Endodermal cell (in vitro differentiated cells): ENCODE data around the gene MOGAT1. TPM values are rescaled to one million over a fixed set of nuclear protein-coding genes. Genes with fewer than 3 reads are reported as not detected.

Experiments used
- DNase-seq: peaks from one replicate; pipeline ENCODE4 v3.0.0-alpha.2; 2017
- H3K27ac ChIP-seq: 2 replicates; pipeline ENCODE4 v1.5.1; 2013; ENCODE audit warnings: mild to moderate bottlenecking, low read depth, low read length, moderate library complexity
- H3K27me3 ChIP-seq: 2 replicates; pipeline ENCODE4 v1.6.1; 2013; ENCODE audit warnings: mild to moderate bottlenecking, low read length, moderate library complexity; ENCODE audit not compliant: insufficient read depth, control insufficient read depth, poor library complexity, severe bottlenecking
- H3K36me3 ChIP-seq: 2 replicates; pipeline ENCODE4 v1.7.0; 2013; ENCODE audit warnings: mild to moderate bottlenecking, low read length, moderate library complexity; ENCODE audit not compliant: control insufficient read depth, insufficient read depth
- H3K4me1 ChIP-seq: one replicate; pipeline ENCODE4 v1.7.0; 2013; ENCODE audit warnings: low read length; ENCODE audit not compliant: control insufficient read depth, insufficient read depth
- H3K4me3 ChIP-seq: 2 replicates; pipeline ENCODE4 v1.5.1; 2013; ENCODE audit warnings: mild to moderate bottlenecking, low read length, moderate library complexity
- H3K9ac ChIP-seq: 2 replicates; pipeline ENCODE4 v1.6.1; 2013; ENCODE audit warnings: mild to moderate bottlenecking, low read length, moderate library complexity; ENCODE audit not compliant: poor library complexity, severe bottlenecking; ENCODE audit errors: extremely low read depth
- H3K9me3 ChIP-seq: 2 replicates; pipeline ENCODE4 v1.6.1; 2013; ENCODE audit warnings: mild to moderate bottlenecking, low read length, moderate library complexity; ENCODE audit not compliant: control insufficient read depth
- H3K27ac Mint-ChIP-seq: 2 replicates; pipeline ENCODE4 v1.8.0; 2020; ENCODE audit warnings: mixed read lengths
- H3K27me3 Mint-ChIP-seq: 2 replicates; pipeline ENCODE4 v1.8.0; 2021; ENCODE audit warnings: mild to moderate bottlenecking, mixed read lengths; ENCODE audit not compliant: insufficient read depth
- H3K36me3 Mint-ChIP-seq: 2 replicates; pipeline ENCODE4 v1.8.0; 2020; ENCODE audit warnings: low read depth, mixed read lengths
- H3K4me1 Mint-ChIP-seq: 2 replicates; pipeline ENCODE4 v1.8.0; 2020; ENCODE audit warnings: mixed read lengths
- H3K4me3 Mint-ChIP-seq: 2 replicates; pipeline ENCODE4 v1.8.0; 2020; ENCODE audit warnings: mild to moderate bottlenecking, moderate library complexity, mixed read lengths
- H3K9me3 Mint-ChIP-seq: 2 replicates; pipeline ENCODE4 v1.8.0; 2020; ENCODE audit warnings: mild to moderate bottlenecking, mixed read lengths
- CTCF ChIP-seq: fragments of 200-600 bp; sonication (generic); conservative IDR thresholded peaks from 2 replicates; pipeline ENCODE4 v1.5.0; 2021; ENCODE audit warnings: antibody characterized with exemption, mild to moderate bottlenecking
- WGBS, 2 experiments: methylation state at CpG; one replicate each; pipeline versions ENCODE4 v1.1.5 to v1.1.7; 2013; ENCODE audit warnings: missing lambda C conversion rate in 2 of 2, mixed read lengths in 1 of 2; ENCODE audit not compliant: insufficient coverage in 1 of 2, insufficient read length in 1 of 2; 5-methylcytosine and 5-hydroxymethylcytosine counted together
- total RNA-seq, 2 donors: library from RNA; stranded (reverse); fragmentation: NEBNext Ultra II Directional in 1 of 2; extraction: Animal tissue kit (Norgen Biotek cat#: 25700) in 1 of 2; gene quantifications; 2 replicates in 1 of 2; 3 replicates in 1 of 2; pipeline ENCODE4 v1.2.1, GENCODE V29; 2021

Gene MOGAT1
- total RNA-seq, 2 donors from 2014 or later, result not detected

GRCh38 chr2:222745836-222746559 lies 74.5 kb downstream of the MOGAT1 start:
- no peaks in the 10 kb centered on the region for H3K9me3 ChIP-seq
- no peak for TF ChIP-seq CTCF
- no peak overlapping the region for H3K4me3 ChIP-seq
- H3K9ac ChIP-seq, result no peak overlapping the region
- no peak overlapping the region for H3K27ac ChIP-seq
- WGBS, 2 experiments, result 72 to 75% methylated on average over 3 to 8 of the region's 8 CpGs
- H3K36me3 Mint-ChIP-seq, result no peaks in the 10 kb centered on the region
- H3K9me3 Mint-ChIP-seq, result no peaks in the 10 kb centered on the region
- no peaks in the 10 kb centered on the region for H3K4me1 Mint-ChIP-seq
- no peaks in the 10 kb centered on the region for H3K36me3 ChIP-seq
- no peak overlapping the region for H3K27ac Mint-ChIP-seq
- H3K4me3 Mint-ChIP-seq, result no peak overlapping the region
- DNase-seq, result no peak
- H3K27me3 ChIP-seq, result peaks cover 81% of the 10 kb centered on the region
- peaks cover 72% of the 10 kb centered on the region for H3K27me3 Mint-ChIP-seq
- H3K4me1 ChIP-seq, result no peaks in the 10 kb centered on the region

GRCh38 chr2:222747526-222748160 lies 76.2 kb downstream of the MOGAT1 start:
- Mint-ChIP-seq H3K9me3 (no peaks in the 10 kb centered on the region), H3K27ac (no peak overlapping the region), H3K36me3 (no peaks in the 10 kb centered on the region), H3K4me3 (no peak overlapping the region), H3K27me3 (peaks cover 88% of the 10 kb centered on the region), H3K4me1 (peaks cover 4% of the 10 kb centered on the region)
- H3K27me3 ChIP-seq, result peaks cover 92% of the 10 kb centered on the region
- no peak for TF ChIP-seq CTCF
- no peak for DNase-seq
- H3K27ac ChIP-seq, result no peak overlapping the region
- peaks cover 9% of the 10 kb centered on the region for H3K9me3 ChIP-seq
- H3K4me1 ChIP-seq, result no peaks in the 10 kb centered on the region
- no peak overlapping the region for H3K4me3 ChIP-seq
- 50 to 70% methylated on average over 2 to 5 of the region's 5 CpGs for WGBS, 2 experiments
- H3K36me3 ChIP-seq, result no peaks in the 10 kb centered on the region
- no peak overlapping the region for H3K9ac ChIP-seq

GRCh38 chr2:222750533-222750932 lies 79.1 kb downstream of the MOGAT1 start:
- peaks cover 9% of the 10 kb centered on the region for H3K9me3 ChIP-seq
- no peak overlapping the region for H3K4me3 Mint-ChIP-seq
- peaks cover 98% of the 10 kb centered on the region for H3K27me3 Mint-ChIP-seq
- H3K9ac ChIP-seq, result no peak overlapping the region
- DNase-seq, result no peak
- H3K4me3 ChIP-seq, result no peak overlapping the region
- H3K27me3 ChIP-seq, result peaks cover 93% of the 10 kb centered on the region
- peaks cover 16% of the 10 kb centered on the region for H3K4me1 Mint-ChIP-seq
- WGBS, 2 experiments, result 95 to 100% methylated on average over 3 of the region's 3 CpGs
- H3K27ac Mint-ChIP-seq, result no peak overlapping the region
- no peaks in the 10 kb centered on the region for H3K36me3 ChIP-seq
- peaks cover 7% of the 10 kb centered on the region for H3K4me1 ChIP-seq
- no peaks in the 10 kb centered on the region for H3K9me3 Mint-ChIP-seq
- no peaks in the 10 kb centered on the region for H3K36me3 Mint-ChIP-seq
- no peak for TF ChIP-seq CTCF
- H3K27ac ChIP-seq, result no peak overlapping the region
